Activated naive CD4-positive, alpha-beta T cell treated with anti-CD3 and anti-CD28 coated beads, Interleukin-2, amount 10 ng/mL, durations not matched to agents 7 days and 5 days (primary cell): ENCODE results near the gene XPR1.

Experiments
- CTCF ChIA-PET: fragments of 350-600 bp; sonication (Branson Sonifier 250); formaldehyde crosslinking; loops from one replicate; lab custom pipeline; 2021; ENCODE audit warnings: antibody characterized with exemption; lab: Charles Lee
- DNase-seq: peaks from one replicate; pipeline ENCODE4 v3.0.0-alpha.2; 2020
- H3K27ac Mint-ChIP-seq: one replicate; pipeline ENCODE4 v1.8.0; 2021; ENCODE audit warnings: mild to moderate bottlenecking, moderate library complexity, mixed read lengths
- H3K27me3 Mint-ChIP-seq: one replicate; pipeline ENCODE4 v1.8.0; 2021; ENCODE audit warnings: mild to moderate bottlenecking, mixed read lengths
- H3K36me3 Mint-ChIP-seq: one replicate; pipeline ENCODE4 v1.8.0; 2021; ENCODE audit warnings: mixed read lengths
- H3K4me1 Mint-ChIP-seq: one replicate; pipeline ENCODE4 v1.8.0; 2021; ENCODE audit warnings: mixed read lengths
- H3K4me3 Mint-ChIP-seq: one replicate; pipeline ENCODE4 v1.8.0; 2021; ENCODE audit warnings: mild to moderate bottlenecking, moderate library complexity, mixed read lengths
- H3K9me3 Mint-ChIP-seq: one replicate; pipeline ENCODE4 v1.8.0; 2021; ENCODE audit warnings: mixed read lengths

Gene XPR1

GRCh38 chr1:180902541-180902940, 270.7 kb downstream of the XPR1 start:
- H3K27ac Mint-ChIP-seq, result no peak overlapping the region
- H3K36me3 Mint-ChIP-seq, result no peaks in the 10 kb centered on the region
- no peaks in the 10 kb centered on the region for H3K4me1 Mint-ChIP-seq
- peaks cover 33% of the 10 kb centered on the region for H3K27me3 Mint-ChIP-seq
- DNase-seq, result no peak
- CTCF ChIA-PET, result interaction anchor here (0.7 kb wide), 1 partner anchor 199 kb away, joined by 3 read pairs; no protein-coding TSS in a partner anchor
- H3K4me3 Mint-ChIP-seq, result no peak overlapping the region
- H3K9me3 Mint-ChIP-seq, result peaks cover 2% of the 10 kb centered on the region

DNA sequence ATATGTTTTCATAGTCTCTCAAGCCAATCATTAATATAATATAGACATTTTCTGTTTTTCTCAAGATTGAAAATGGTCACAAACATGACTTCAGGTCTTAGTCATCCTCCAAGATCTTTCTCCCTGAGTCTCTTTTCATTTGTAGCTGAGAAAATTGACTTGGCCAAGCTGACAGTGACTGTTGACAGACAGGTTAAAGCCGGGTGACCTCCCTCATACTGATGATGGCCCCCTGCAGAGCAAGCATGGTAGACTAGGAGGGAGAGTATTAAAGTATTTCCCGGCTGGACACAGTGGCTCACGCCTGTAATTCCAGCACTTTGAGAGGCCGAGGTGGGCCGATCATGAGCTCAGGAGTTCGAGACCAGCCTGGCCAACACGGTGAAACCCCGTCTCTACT, 274.1 kb downstream of the XPR1 start:
- Mint-ChIP-seq H3K4me1 (peaks cover 8% of the 10 kb centered on the region), H3K27ac (no peak overlapping the region), H3K4me3 (no peak overlapping the region), H3K9me3 (peaks cover 2% of the 10 kb centered on the region), H3K36me3 (no peaks in the 10 kb centered on the region), H3K27me3 (peaks cover 46% of the 10 kb centered on the region)
- no peak for DNase-seq
- CTCF ChIA-PET, result no interaction called here

DNA sequence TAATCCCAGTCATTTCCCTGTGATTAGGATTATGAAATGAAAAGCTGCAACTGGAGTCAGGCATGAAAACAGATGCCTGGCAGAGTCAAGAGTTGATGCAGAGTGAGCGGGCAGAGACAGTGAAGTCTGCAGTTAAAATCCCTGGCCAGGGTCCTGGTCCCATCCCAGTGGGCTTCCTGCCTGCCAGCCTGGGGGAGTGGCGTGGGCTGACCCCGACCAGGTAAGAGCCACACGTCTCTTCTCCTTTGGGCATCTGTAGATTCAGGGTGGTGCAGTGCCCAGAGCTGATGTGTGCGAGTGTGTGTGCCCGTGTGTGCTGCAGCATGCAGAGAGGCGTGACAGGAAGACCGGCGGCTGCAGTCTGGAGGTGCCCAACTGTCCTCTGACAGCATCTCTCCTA, 274.7 kb downstream of the XPR1 start:
- H3K27me3 Mint-ChIP-seq, result peaks cover 48% of the 10 kb centered on the region
- H3K9me3 Mint-ChIP-seq, result peaks cover 2% of the 10 kb centered on the region

GRCh38 chr1:180907313-180908055, 275.7 kb downstream of the XPR1 start:
- H3K9me3 Mint-ChIP-seq, result peaks cover 2% of the 10 kb centered on the region
- H3K36me3 Mint-ChIP-seq, result no peaks in the 10 kb centered on the region
- no peak overlapping the region for H3K27ac Mint-ChIP-seq
- peaks cover 15% of the 10 kb centered on the region for H3K4me1 Mint-ChIP-seq
- no peak overlapping the region for H3K4me3 Mint-ChIP-seq
- no peak for DNase-seq
- H3K27me3 Mint-ChIP-seq, result peaks cover 56% of the 10 kb centered on the region
- CTCF ChIA-PET, result no interaction called here

More for the DNA sequence above, 274.7 kb downstream of the XPR1 start:
- CTCF ChIA-PET, result no interaction called here
- Mint-ChIP-seq H3K36me3 (no peaks in the 10 kb centered on the region), H3K4me3 (no peak overlapping the region), H3K4me1 (peaks cover 9% of the 10 kb centered on the region), H3K27ac (no peak overlapping the region)
- no peak for DNase-seq

- CTCF ChIA-PET, result no interaction called here
- Mint-ChIP-seq H3K27me3 (peaks cover 63% of the 10 kb centered on the region), H3K36me3 (no peaks in the 10 kb centered on the region), H3K4me1 (peaks cover 15% of the 10 kb centered on the region), H3K4me3 (no peak overlapping the region), H3K27ac (no peak overlapping the region), H3K9me3 (peaks cover 2% of the 10 kb centered on the region)
- no peak for DNase-seq
These were observed 276.4 kb downstream of the XPR1 start for GRCh38 chr1:180908074-180908765.

- H3K4me1 Mint-ChIP-seq, result peaks cover 21% of the 10 kb centered on the region
- CTCF ChIA-PET, result interaction anchor here (1.1 kb wide), 1 partner anchor 12 kb away, joined by 4 read pairs; no protein-coding TSS in a partner anchor
- no peak overlapping the region for H3K27ac Mint-ChIP-seq
- H3K36me3 Mint-ChIP-seq, result no peaks in the 10 kb centered on the region
- peaks cover 2% of the 10 kb centered on the region for H3K9me3 Mint-ChIP-seq
- H3K27me3 Mint-ChIP-seq, result peaks cover 71% of the 10 kb centered on the region
- no peak overlapping the region for H3K4me3 Mint-ChIP-seq
- DNase-seq, result no peak
These were observed 277.2 kb downstream of the XPR1 start for GRCh38 chr1:180909005-180909414.

- no peak overlapping the region for H3K4me3 Mint-ChIP-seq
- no peak for DNase-seq
- no peak overlapping the region for H3K27ac Mint-ChIP-seq
- CTCF ChIA-PET, result interaction anchor here (1.1 kb wide), 1 partner anchor 11 kb away, joined by 4 read pairs; no protein-coding TSS in a partner anchor
- peaks cover 76% of the 10 kb centered on the region for H3K27me3 Mint-ChIP-seq
- peaks cover 21% of the 10 kb centered on the region for H3K4me1 Mint-ChIP-seq
- H3K36me3 Mint-ChIP-seq, result no peaks in the 10 kb centered on the region
- peaks cover under 1% of the 10 kb centered on the region for H3K9me3 Mint-ChIP-seq
These were observed 277.7 kb downstream of the XPR1 start for GRCh38 chr1:180909462-180909976.

- H3K9me3 Mint-ChIP-seq, result no peaks in the 10 kb centered on the region
- CTCF ChIA-PET, result no interaction called here
- H3K4me3 Mint-ChIP-seq, result peak overlapping the region; percentile 45
- no peaks in the 10 kb centered on the region for H3K36me3 Mint-ChIP-seq
- peaks cover 21% of the 10 kb centered on the region for H3K4me1 Mint-ChIP-seq
- no peak overlapping the region for H3K27ac Mint-ChIP-seq
- DNase-seq, result peak; percentile 17
- peaks cover 93% of the 10 kb centered on the region for H3K27me3 Mint-ChIP-seq
These were observed 279.9 kb downstream of the XPR1 start for GRCh38 chr1:180911640-180912191.

DNA sequence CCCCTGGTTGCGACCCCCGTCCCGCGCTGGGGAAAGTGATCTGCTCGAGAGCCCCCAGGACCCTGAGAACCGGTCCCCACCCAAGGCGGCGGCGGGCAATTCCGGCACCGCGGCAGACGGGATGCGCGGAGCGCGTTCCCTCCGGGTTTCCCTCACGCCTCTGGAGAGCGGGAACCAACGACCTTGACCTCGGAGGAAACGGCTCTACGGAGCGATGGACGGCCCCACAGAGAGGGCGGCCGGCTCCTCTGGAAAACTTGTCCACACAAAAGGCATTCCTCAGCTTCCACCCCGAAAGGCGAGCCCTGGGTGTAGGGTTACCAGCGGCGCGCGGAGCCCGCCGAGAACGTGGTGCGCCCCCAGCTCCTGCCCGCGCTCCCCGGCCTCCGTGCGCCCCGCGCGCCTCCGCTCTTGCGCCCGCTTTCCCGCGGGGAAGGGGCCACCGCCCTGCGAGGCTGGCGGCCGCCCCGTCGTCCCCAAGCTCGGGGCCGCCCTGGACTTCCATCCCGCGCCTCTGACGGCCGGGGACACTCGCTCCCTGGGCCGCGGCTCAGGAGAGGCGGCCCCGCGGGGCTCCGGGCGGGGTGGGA, 280.5 kb downstream of the XPR1 start:
- Mint-ChIP-seq H3K27ac (no peak overlapping the region), H3K4me1 (peaks cover 21% of the 10 kb centered on the region), H3K36me3 (no peaks in the 10 kb centered on the region), H3K9me3 (no peaks in the 10 kb centered on the region), H3K4me3 (peak overlapping the region; percentile 45), H3K27me3 (peaks cover 93% of the 10 kb centered on the region)
- peak; percentile 20 for DNase-seq
- CTCF ChIA-PET, result no interaction called here

DNA sequence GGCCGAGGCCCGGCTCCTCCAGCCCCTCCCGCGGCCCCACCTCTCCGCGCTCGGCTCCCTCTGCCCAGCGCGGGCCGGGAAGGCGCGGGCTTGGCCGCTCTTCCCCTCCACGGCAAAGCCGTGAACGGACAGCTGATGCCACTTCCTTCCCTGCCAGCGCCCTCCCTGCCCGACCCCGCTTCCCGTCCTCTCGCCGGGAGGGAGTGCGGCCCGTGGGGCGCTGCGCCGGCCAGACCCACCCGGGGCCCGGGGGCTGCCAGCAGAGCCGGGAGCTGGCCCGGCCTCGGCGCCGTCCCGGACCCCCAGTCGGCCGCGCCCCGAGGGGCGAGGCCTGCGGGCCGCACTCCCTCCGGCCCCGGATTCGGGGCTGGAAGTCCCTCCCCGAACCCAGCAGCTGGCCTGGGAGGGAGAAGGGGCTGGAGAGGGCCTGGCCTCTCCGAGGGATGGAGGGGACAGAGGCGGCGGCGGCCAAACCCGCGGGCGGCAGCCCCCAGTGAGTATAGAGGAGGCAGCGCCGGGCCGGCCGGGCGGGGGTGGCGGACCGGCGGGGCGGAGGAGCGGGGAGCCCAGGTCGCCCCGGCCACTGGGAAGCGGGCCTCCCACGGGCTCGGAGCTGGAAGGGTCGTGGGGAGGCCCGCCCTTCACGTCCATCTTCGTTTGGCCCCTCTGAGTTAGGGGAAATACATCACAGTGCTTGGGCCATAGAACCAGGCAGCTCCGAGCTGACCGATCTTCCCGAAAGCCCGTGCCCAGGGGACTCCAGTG, 281.2 kb downstream of the XPR1 start, which contains the start of gene KIAA1614:
TSS of gene KIAA1614 (plus strand) at position 97 of the 765 bp plus-strand sequence. CDS start at position 444, 347 bp downstream.
- H3K9me3 Mint-ChIP-seq, result no peaks in the 10 kb centered on the region
- H3K27me3 Mint-ChIP-seq, result peaks cover 94% of the 10 kb centered on the region
- H3K36me3 Mint-ChIP-seq, result no peaks in the 10 kb centered on the region
- H3K4me3 Mint-ChIP-seq, result peak within 1 kb of the TSS; percentile 45
- H3K4me1 Mint-ChIP-seq, result peaks cover 21% of the 10 kb centered on the region
- CTCF ChIA-PET, result no interaction called here
- peak; percentile 19 for DNase-seq
- H3K27ac Mint-ChIP-seq, result peak within 1 kb of the TSS; percentile 42

DNA sequence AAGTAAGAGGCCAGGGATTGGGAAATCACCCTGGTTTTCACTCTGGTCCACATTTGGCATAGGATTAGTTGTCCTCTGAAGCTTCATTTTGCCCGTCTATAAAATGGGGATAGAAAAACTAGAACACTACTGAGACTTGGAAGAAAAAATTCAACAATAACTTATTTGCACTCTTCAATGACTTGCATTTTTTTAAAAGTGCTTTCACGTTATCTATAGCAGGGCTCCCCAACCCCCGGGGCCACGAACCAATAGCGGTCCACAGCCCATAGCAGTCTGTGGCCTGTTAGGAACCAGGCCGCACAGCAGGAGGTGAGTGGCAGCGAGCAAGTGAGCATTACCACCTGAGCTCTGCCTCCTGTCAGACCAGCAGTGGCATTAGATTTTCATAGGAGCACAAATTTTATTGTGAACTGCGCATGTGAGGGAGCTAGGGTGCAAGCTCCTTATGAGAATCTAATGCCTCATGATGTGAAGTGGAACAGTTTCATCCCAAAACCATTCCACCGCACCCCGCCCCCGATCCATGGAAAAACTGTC, 283.7 kb downstream of the XPR1 start:
- peaks cover 85% of the 10 kb centered on the region for H3K27me3 Mint-ChIP-seq
- CTCF ChIA-PET, result interaction anchor here (0.7 kb wide), 1 partner anchor 231 kb away, joined by 3 read pairs; no protein-coding TSS in a partner anchor
- peaks cover 13% of the 10 kb centered on the region for H3K4me1 Mint-ChIP-seq
- DNase-seq, result no peak
- H3K36me3 Mint-ChIP-seq, result no peaks in the 10 kb centered on the region
- no peak overlapping the region for H3K27ac Mint-ChIP-seq
- no peak overlapping the region for H3K4me3 Mint-ChIP-seq
- H3K9me3 Mint-ChIP-seq, result no peaks in the 10 kb centered on the region

DNA sequence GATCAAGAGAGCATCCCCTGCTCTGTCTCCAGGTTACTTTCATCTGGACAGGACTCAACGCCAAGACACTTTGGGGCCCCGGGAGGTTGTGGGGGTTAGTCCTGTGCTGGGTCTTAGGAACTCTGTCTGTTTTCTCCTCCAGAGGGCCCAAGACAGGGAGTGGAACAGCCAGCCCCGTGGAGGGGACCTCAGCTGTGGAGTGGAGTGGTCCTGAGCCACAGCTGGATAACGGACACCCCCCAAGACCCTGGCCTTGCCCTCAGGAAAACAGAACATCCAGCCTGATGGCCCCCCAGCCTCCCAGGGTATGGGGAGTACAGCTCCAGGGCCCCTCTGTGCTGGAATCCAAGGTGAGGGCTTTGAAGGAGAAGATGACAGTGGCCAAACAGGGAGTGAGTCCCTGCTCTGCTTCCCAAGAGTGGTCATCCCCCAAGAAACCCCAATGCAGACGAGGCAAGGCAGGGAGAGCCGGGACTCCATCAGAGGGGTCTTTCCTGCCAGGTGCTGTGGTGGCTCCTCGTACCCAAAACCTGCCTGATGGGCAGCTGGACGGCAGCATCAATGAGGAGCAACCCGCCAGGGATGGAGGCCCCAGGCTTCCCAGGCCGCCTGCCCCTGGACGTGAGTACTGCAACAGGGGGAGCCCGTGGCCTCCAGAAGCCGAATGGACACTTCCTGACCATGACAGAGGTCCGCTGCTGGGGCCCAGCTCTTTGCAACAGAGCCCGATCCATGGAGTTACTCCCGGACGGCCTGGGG, 284.4 kb downstream of the XPR1 start:
- peaks cover 13% of the 10 kb centered on the region for H3K4me1 Mint-ChIP-seq
- no peak for DNase-seq
- no peaks in the 10 kb centered on the region for H3K36me3 Mint-ChIP-seq
- CTCF ChIA-PET, result interaction anchor here (0.7 kb wide), 1 partner anchor 231 kb away, joined by 3 read pairs; no protein-coding TSS in a partner anchor
- H3K27me3 Mint-ChIP-seq, result peaks cover 78% of the 10 kb centered on the region
- no peak overlapping the region for H3K27ac Mint-ChIP-seq
- H3K4me3 Mint-ChIP-seq, result no peak overlapping the region
- H3K9me3 Mint-ChIP-seq, result no peaks in the 10 kb centered on the region
